Uterus (tissue), 4 donors: ENCODE measurements around the gene UPB1. TPM values are rescaled to one million over a fixed set of nuclear protein-coding genes. Genes with fewer than 3 reads are reported as not detected.

Experiments used
- DNase-seq, 2 donors: peaks; one replicate each; pipeline ENCODE4 v3.0.0-alpha.2; 2019 to 2020
- H3K27ac ChIP-seq, 2 donors: fragments of 200-600 bp; sonication (generic); 1 replicate in 1 of 2; 2 replicates in 1 of 2; pipeline ENCODE4 v1.5.1; 2016 to 2018
- H3K27me3 ChIP-seq, 2 donors: fragments of 200-600 bp; sonication (generic); one replicate each; pipeline ENCODE4 v1.5.1; 2018 to 2019; ENCODE audit warnings: control low read depth in 1 of 2
- H3K36me3 ChIP-seq, 2 donors: fragments of 200-600 bp; sonication (generic); one replicate each; pipeline ENCODE4 v1.5.1; 2019; ENCODE audit warnings: control low read depth in 1 of 2
- H3K4me1 ChIP-seq, 2 donors: fragments of 200-600 bp; sonication (generic); one replicate each; pipeline ENCODE4 v1.5.1; 2018 to 2019; ENCODE audit warnings: control low read depth in 1 of 2
- H3K4me3 ChIP-seq, 2 donors: fragments of 200-600 bp; sonication (generic); 1 replicate in 1 of 2; 2 replicates in 1 of 2; pipeline ENCODE4 v1.5.1; 2018 to 2019; ENCODE audit warnings: mild to moderate bottlenecking in 1 of 2
- H3K9me3 ChIP-seq, 2 donors: fragments of 200-600 bp; sonication (generic); one replicate each; pipeline ENCODE4 v1.5.1; 2019; ENCODE audit warnings: control low read depth in 1 of 2
- CTCF ChIP-seq, 4 experiments: fragments of 200-600 bp in 2 of 4; fragments of 450-650 bp in 2 of 4; sonication (generic) in 2 of 4; IDR thresholded peaks; one replicate each; pipeline ENCODE4 v1.5.1; 2016 to 2019; ENCODE audit warnings: antibody characterized with exemption in 4 of 4, mild to moderate bottlenecking in 2 of 4, moderate library complexity in 1 of 4
- POLR2A ChIP-seq, 2 donors: fragments of 450-650 bp; IDR thresholded peaks; one replicate each; pipeline ENCODE4 v1.6.1; 2016; ENCODE audit warnings: antibody characterized with exemption in 2 of 2, mild to moderate bottlenecking in 1 of 2, moderate library complexity in 1 of 2
- intact Hi-C: fragments of 100-400 bp; cut with DNase I; formaldehyde crosslinking; loops from one replicate; pipeline ENCODE4 v1.15.1; 2023; ENCODE audit warnings: low total_unique reads
- total RNA-seq, 4 donors: library from RNA; depleted of rRNA in 3 of 4; stranded (reverse); fragments of >200 nt in 3 of 4; gene quantifications; one replicate each; pipeline versions ENCODE4 v1.1.0 to v1.2.4, GENCODE V29; 2014 to 2023
- donor health status: DM: yes; HTN: yes; CAD: no.

UPB1 gene
- total RNA-seq, 4 donors from 2014 or later, result 0.83 to 2.7 TPM; not detected in 2

- no peak overlapping the region for H3K4me3 ChIP-seq
- intact Hi-C loops, result no loop called here
- no peaks in the 10 kb centered on the region for H3K9me3 ChIP-seq
Observed at GRCh38 chr22:24495365-24495675, 188 bp downstream of the UPB1 start.

GRCh38 chr22:24496234-24496633, 1.1 kb downstream of the UPB1 start:
- no peak for DNase-seq
- TF ChIP-seq CTCF (IDR thresholded peaks at IDR 0.05) (no peak), POLR2A (IDR thresholded peaks at IDR 0.05) (no peak)
- H3K9me3 ChIP-seq, result no peaks in the 10 kb centered on the region
- intact Hi-C loops, result no loop called here
- H3K36me3 ChIP-seq, result no peaks in the 10 kb centered on the region
- H3K27me3 ChIP-seq, result peaks cover 0 to 10% of the 10 kb centered on the region in 2 donors
- no peaks in the 10 kb centered on the region for H3K4me1 ChIP-seq
- H3K4me3 ChIP-seq, result no peak overlapping the region
- no peak overlapping the region for H3K27ac ChIP-seq

More at GRCh38 chr22:24495365-24495675, 188 bp downstream of the UPB1 start:
- no peaks in the 10 kb centered on the region for H3K4me1 ChIP-seq
- peaks cover 0 to 10% of the 10 kb centered on the region in 2 donors for H3K27me3 ChIP-seq
- H3K27ac ChIP-seq, result no peak overlapping the region
- DNase-seq, result no peak
- H3K36me3 ChIP-seq, result no peaks in the 10 kb centered on the region
- TF ChIP-seq POLR2A (IDR thresholded peaks at IDR 0.05) (no peak), CTCF (IDR thresholded peaks at IDR 0.05) (no peak)

- DNase-seq, result no peak
- no peak overlapping the region for H3K27ac ChIP-seq
- no peak for TF ChIP-seq CTCF (IDR thresholded peaks at IDR 0.05)
- no peak for TF ChIP-seq POLR2A (IDR thresholded peaks at IDR 0.05)
- intact Hi-C loops, result no loop called here
- no peaks in the 10 kb centered on the region for H3K4me1 ChIP-seq
- no peaks in the 10 kb centered on the region for H3K36me3 ChIP-seq
- H3K27me3 ChIP-seq, result peaks cover 0 to 10% of the 10 kb centered on the region in 2 donors
- H3K4me3 ChIP-seq, result no peak overlapping the region
- no peaks in the 10 kb centered on the region for H3K9me3 ChIP-seq
Observed at GRCh38 chr22:24496661-24497060, 1.5 kb downstream of the UPB1 start.

- Histone ChIP-seq H3K9me3 (no peaks in the 10 kb centered on the region), H3K27ac (no peak overlapping the region), H3K27me3 (peaks cover 0 to 10% of the 10 kb centered on the region in 2 donors), H3K4me3 (no peak overlapping the region), H3K4me1 (no peaks in the 10 kb centered on the region), H3K36me3 (no peaks in the 10 kb centered on the region)
- intact Hi-C loops, result no loop called here
- TF ChIP-seq CTCF (IDR thresholded peaks at IDR 0.05) (no peak), POLR2A (IDR thresholded peaks at IDR 0.05) (no peak)
- no peak for DNase-seq
Observed at GRCh38 chr22:24497841-24498258, 2.7 kb downstream of the UPB1 start.

- Histone ChIP-seq H3K9me3 (no peaks in the 10 kb centered on the region), H3K27me3 (peaks cover 0 to 6% of the 10 kb centered on the region in 2 donors), H3K27ac (no peak overlapping the region), H3K36me3 (no peaks in the 10 kb centered on the region), H3K4me3 (no peak overlapping the region), H3K4me1 (no peaks in the 10 kb centered on the region)
- no peak for TF ChIP-seq CTCF (IDR thresholded peaks at IDR 0.05)
- TF ChIP-seq POLR2A (IDR thresholded peaks at IDR 0.05), result no peak
- no peak for DNase-seq
- intact Hi-C loops, result no loop called here
Observed at GRCh38 chr22:24498824-24499223, 3.7 kb downstream of the UPB1 start.
